Measurements from ENCODE around the gene RAE1.

GRCh38 chr20:57412347-57413029, 61.4 kb downstream of the RAE1 start:
- TF ChIP-seq CTCF (IDR thresholded peaks at IDR 0.05; ENCODE audit: poor library complexity) (no peak), EZH2 (IDR thresholded peaks at IDR 0.05; ENCODE audit: borderline replicate concordance) (no peak), EZH2phosphoT487 (IDR thresholded peaks at IDR 0.05; ENCODE audit: low read depth, severe bottlenecking, unreplicated experiment) (no peak)
